K562 (cell line): Measurements from ENCODE around the gene PIK3CB. TPM values are rescaled to one million over a fixed set of nuclear protein-coding genes. Genes with fewer than 3 reads are reported as not detected.
A peak's percentile ranks its signal among the peaks of the same experiment; 100 is the strongest.

Experiments used
- BRD4 ChIP-seq: fragments of 200-600 bp; sonication (generic); IDR thresholded peaks from 2 replicates; pipeline ENCODE4 v1.6.1; 2017; ENCODE audit warnings: inconsistent platforms
- CREB5 ChIP-seq: fragments of 250-450 bp; sonication (Bioruptor Pico); IDR thresholded peaks from 2 replicates; pipeline ENCODE4 v1.5.0; 2020; ENCODE audit warnings: mild to moderate bottlenecking
- EWSR1 ChIP-seq: fragments of 450-650 bp; IDR thresholded peaks from 2 replicates; pipeline ENCODE4 v1.6.1; 2018; ENCODE audit warnings: borderline replicate concordance, mild to moderate bottlenecking, low read depth, moderate library complexity; ENCODE audit not compliant: partially characterized antibody
- FOSL1 ChIP-seq: fragments of 200-800 bp; sonication (Bioruptor generic); conservative IDR thresholded peaks from 2 replicates; pipeline ENCODE4 v1.6.1; 2016; ENCODE audit warnings: missing genetic modification characterization, missing compliant biosample characterization
- HDAC6 ChIP-seq: IDR thresholded peaks from 2 replicates; pipeline ENCODE4 v1.6.1; 2012; ENCODE audit warnings: low read depth, mild to moderate bottlenecking, control low read depth, inconsistent platforms, low read length, moderate library complexity
- JUND ChIP-seq, 2 experiments: IDR thresholded peaks; 2 replicates in 1 of 2; 3 replicates in 1 of 2; pipeline ENCODE4 v1.6.1; 2011; ENCODE audit warnings: borderline replicate concordance in 2 of 2, low read depth in 2 of 2, low read length in 2 of 2, improper control_type of control experiment in 1 of 2, missing biosample characterization in 1 of 2, missing genetic modification characterization in 1 of 2, missing genetic modification reagents in 1 of 2
- SMARCE1 ChIP-seq: fragments of 450-650 bp; IDR thresholded peaks from 2 replicates; pipeline ENCODE4 v1.7.1; 2016; ENCODE audit warnings: mild to moderate bottlenecking
- STAT5A ChIP-seq: IDR thresholded peaks from 2 replicates; pipeline ENCODE4 v1.6.1; 2012; ENCODE audit warnings: low read length, inconsistent platforms, borderline replicate concordance
- ZNF124 ChIP-seq: sonication (generic); formaldehyde crosslinking; IDR thresholded peaks from 2 replicates; pipeline ENCODE4 v1.8.1; 2022; ENCODE audit warnings: missing genetic modification reagents
- polyA plus RNA-seq, 8 experiments: library from polyadenylated mRNA; depleted of rRNA in 4 of 8; stranded (reverse) in 5 of 8; unstranded in 3 of 8; fragments of >200 nt; fragmentation: Nextera tagmentation in 2 of 8; fragmentation: Illumina TruSeq in 1 of 8; extraction: Ambion mirVana in 2 of 8; extraction: Trizol in 1 of 8; gene quantifications; 2 replicates each; pipeline versions ENCODE4 v1.2.1 to v1.2.3, GENCODE V29; 2011 to 2014; ENCODE audit warnings: inconsistent platforms in 1 of 8, missing spikeins in 1 of 8
- total RNA-seq, 7 experiments: library from RNA; depleted of rRNA in 6 of 7; stranded (reverse); fragments of >200 nt in 6 of 7; fragmentation: Illumina TruSeq in 2 of 7; extraction: Trizol in 2 of 7; gene quantifications; 2 replicates each; pipeline versions ENCODE4 v1.2.1 to v1.2.3, GENCODE V29; 2011 to 2021; ENCODE audit warnings: low replicate concordance in 1 of 7
- TF ChIP-seq, protein P1 (sequence below): IDR thresholded peaks from 3 replicates; pipeline ENCODE4 v1.6.1; 2011; ENCODE audit warnings: borderline replicate concordance, mild to moderate bottlenecking, moderate library complexity; ENCODE audit not compliant: insufficient read length; ENCODE audit errors: extremely low read depth
- TF ChIP-seq, protein P2 (sequence below), 2 experiments: fragments of 450-650 bp in 1 of 2; IDR thresholded peaks; 2 replicates each; pipeline ENCODE4 v1.6.1; 2011 to 2017; ENCODE audit warnings: low read depth in 2 of 2, antibody characterized with exemption in 1 of 2, borderline replicate concordance in 1 of 2, low read length in 1 of 2, mild to moderate bottlenecking in 1 of 2, mixed read lengths in 1 of 2; ENCODE audit not compliant: control insufficient read depth in 1 of 2
- TF ChIP-seq, protein P3 (sequence below): fragments of 250-450 bp; sonication (Bioruptor Pico); IDR thresholded peaks from 2 replicates; pipeline ENCODE4 v1.8.0; 2022; ENCODE audit warnings: moderate library complexity, mild to moderate bottlenecking, inconsistent platforms
- TF ChIP-seq, protein P4 (sequence below): sonication (generic); formaldehyde crosslinking; IDR thresholded peaks from 2 replicates; pipeline ENCODE4 v1.8.1; 2023; ENCODE audit warnings: mild to moderate bottlenecking, missing genetic modification reagents

PIK3CB gene
- total and polyA plus RNA-seq, 9 of the 15 experiments (the other 6 are each of a cell fraction or from before 2014, with no cell fraction given), result 15.3 to 62.6 (median 28.3) TPM

GRCh38 chr3:138675393-138675792 lies 159.3 kb downstream of the PIK3CB start (continued):
- TF ChIP-seq, protein P1, sequence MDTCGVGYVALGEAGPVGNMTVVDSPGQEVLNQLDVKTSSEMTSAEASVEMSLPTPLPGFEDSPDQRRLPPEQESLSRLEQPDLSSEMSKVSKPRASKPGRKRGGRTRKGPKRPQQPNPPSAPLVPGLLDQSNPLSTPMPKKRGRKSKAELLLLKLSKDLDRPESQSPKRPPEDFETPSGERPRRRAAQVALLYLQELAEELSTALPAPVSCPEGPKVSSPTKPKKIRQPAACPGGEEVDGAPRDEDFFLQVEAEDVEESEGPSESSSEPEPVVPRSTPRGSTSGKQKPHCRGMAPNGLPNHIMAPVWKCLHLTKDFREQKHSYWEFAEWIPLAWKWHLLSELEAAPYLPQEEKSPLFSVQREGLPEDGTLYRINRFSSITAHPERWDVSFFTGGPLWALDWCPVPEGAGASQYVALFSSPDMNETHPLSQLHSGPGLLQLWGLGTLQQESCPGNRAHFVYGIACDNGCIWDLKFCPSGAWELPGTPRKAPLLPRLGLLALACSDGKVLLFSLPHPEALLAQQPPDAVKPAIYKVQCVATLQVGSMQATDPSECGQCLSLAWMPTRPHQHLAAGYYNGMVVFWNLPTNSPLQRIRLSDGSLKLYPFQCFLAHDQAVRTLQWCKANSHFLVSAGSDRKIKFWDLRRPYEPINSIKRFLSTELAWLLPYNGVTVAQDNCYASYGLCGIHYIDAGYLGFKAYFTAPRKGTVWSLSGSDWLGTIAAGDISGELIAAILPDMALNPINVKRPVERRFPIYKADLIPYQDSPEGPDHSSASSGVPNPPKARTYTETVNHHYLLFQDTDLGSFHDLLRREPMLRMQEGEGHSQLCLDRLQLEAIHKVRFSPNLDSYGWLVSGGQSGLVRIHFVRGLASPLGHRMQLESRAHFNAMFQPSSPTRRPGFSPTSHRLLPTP, result no peak
- no peak for TF ChIP-seq EWSR1
- TF ChIP-seq STAT5A, result no peak
- TF ChIP-seq, protein P2, sequence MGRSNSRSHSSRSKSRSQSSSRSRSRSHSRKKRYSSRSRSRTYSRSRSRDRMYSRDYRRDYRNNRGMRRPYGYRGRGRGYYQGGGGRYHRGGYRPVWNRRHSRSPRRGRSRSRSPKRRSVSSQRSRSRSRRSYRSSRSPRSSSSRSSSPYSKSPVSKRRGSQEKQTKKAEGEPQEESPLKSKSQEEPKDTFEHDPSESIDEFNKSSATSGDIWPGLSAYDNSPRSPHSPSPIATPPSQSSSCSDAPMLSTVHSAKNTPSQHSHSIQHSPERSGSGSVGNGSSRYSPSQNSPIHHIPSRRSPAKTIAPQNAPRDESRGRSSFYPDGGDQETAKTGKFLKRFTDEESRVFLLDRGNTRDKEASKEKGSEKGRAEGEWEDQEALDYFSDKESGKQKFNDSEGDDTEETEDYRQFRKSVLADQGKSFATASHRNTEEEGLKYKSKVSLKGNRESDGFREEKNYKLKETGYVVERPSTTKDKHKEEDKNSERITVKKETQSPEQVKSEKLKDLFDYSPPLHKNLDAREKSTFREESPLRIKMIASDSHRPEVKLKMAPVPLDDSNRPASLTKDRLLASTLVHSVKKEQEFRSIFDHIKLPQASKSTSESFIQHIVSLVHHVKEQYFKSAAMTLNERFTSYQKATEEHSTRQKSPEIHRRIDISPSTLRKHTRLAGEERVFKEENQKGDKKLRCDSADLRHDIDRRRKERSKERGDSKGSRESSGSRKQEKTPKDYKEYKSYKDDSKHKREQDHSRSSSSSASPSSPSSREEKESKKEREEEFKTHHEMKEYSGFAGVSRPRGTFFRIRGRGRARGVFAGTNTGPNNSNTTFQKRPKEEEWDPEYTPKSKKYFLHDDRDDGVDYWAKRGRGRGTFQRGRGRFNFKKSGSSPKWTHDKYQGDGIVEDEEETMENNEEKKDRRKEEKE (IDR thresholded peaks at IDR 0.05; ENCODE audit: borderline replicate concordance in 1 of 2, control insufficient read depth in 1 of 2, low read depth in 2 of 2, low read length in 1 of 2), result no peak
- TF ChIP-seq, protein P3, sequence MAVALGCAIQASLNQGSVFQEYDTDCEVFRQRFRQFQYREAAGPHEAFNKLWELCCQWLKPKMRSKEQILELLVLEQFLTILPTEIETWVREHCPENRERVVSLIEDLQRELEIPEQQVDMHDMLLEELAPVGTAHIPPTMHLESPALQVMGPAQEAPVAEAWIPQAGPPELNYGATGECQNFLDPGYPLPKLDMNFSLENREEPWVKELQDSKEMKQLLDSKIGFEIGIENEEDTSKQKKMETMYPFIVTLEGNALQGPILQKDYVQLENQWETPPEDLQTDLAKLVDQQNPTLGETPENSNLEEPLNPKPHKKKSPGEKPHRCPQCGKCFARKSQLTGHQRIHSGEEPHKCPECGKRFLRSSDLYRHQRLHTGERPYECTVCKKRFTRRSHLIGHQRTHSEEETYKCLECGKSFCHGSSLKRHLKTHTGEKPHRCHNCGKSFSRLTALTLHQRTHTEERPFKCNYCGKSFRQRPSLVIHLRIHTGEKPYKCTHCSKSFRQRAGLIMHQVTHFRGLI (CRISPR knock-in tag), result no peak
- TF ChIP-seq JUND (IDR thresholded peaks at IDR 0.05; ENCODE audit: borderline replicate concordance, low read depth, low read length), result peak; percentile 90
- peak; percentile 94 for TF ChIP-seq JUND (tag; IDR thresholded peaks at IDR 0.05; ENCODE audit: borderline replicate concordance, low read depth, low read length)
- peak; percentile 90 for TF ChIP-seq FOSL1
- no peak for TF ChIP-seq SMARCE1
- no peak for TF ChIP-seq BRD4
- no peak for TF ChIP-seq HDAC6
- TF ChIP-seq ZNF124, result no peak
- TF ChIP-seq CREB5 (CRISPR knock-in tag), result no peak
- TF ChIP-seq, protein P4, sequence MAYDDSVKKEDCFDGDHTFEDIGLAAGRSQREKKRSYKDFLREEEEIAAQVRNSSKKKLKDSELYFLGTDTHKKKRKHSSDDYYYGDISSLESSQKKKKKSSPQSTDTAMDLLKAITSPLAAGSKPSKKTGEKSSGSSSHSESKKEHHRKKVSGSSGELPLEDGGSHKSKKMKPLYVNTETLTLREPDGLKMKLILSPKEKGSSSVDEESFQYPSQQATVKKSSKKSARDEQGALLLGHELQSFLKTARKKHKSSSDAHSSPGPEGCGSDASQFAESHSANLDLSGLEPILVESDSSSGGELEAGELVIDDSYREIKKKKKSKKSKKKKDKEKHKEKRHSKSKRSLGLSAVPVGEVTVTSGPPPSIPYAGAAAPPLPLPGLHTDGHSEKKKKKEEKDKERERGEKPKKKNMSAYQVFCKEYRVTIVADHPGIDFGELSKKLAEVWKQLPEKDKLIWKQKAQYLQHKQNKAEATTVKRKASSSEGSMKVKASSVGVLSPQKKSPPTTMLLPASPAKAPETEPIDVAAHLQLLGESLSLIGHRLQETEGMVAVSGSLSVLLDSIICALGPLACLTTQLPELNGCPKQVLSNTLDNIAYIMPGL (CRISPR knock-in tag), result no peak
